ENCODE data around the gene UVSSA.

DNA sequence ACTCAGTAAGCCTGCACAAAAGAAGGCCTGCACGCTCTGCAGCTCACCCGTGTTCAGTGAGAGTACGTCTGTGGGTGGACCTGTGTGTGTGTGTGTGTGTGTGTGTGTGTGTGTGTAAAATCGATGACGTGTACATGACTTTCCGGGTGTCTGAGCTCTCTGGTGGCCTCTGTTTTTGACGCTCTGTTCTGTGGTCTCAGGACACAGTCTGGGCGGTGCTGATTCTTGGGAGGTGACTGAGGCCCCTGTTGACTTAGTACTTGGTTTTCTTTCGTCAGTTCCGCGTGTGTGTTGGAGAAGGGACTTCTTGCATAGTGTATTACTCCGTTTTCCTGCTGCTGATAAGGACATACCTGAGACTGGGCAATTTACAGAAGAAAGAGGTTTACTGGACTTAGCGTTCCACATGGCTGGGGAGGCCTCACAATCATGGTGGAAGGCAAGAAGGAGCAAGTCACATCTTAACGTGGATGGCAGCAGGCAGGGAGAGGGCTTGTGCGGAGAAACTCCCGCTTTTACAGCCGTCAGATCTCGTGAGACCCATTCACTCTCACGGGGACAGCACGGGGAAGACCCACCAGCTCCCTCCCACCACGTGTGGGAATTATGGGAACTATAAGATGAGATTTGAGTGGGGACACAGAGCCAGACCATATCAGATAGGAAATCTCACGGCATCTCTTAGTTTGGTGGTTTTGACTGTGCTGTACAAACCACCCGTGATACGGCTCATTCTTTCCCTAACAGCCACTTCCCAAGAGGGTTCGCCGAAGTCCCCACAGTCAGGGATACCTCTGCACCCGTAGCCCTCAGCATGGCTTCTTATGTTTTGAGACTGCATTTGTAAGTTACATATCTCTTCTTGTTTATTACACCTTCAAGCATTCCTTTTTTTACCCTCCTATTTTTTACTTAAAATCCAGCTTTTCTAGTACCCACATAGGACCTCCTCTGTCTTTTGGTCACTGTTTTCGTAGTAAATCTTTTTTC, 24.5 kb downstream of the UVSSA start:
- TF ChIP-seq EZH2 (IDR thresholded peaks at IDR 0.05; ENCODE audit: insufficient read depth, poor library complexity, severe bottlenecking): no peak
- no peak for TF ChIP-seq EZH2phosphoT487 (IDR thresholded peaks at IDR 0.05; ENCODE audit: insufficient read depth, low read depth)
